HCT116 (cell line): ENCODE results near the gene ARHGAP10.

Source experiments
- ATF3 ChIP-seq: IDR thresholded peaks from 2 replicates; pipeline ENCODE4 v1.6.1; 2012
- CEBPB ChIP-seq: IDR thresholded peaks from 2 replicates; pipeline ENCODE4 v1.6.1; 2012; ENCODE audit warnings: low read depth
- EZH2 ChIP-seq: fragments of 200-600 bp; sonication (generic); IDR thresholded peaks from 2 replicates; pipeline ENCODE4 v1.6.1; 2017; ENCODE audit warnings: antibody characterized with exemption, mixed run types
- POLR2A ChIP-seq: IDR thresholded peaks from 2 replicates; pipeline ENCODE4 v1.7.0; 2011; ENCODE audit warnings: borderline replicate concordance; ENCODE audit not compliant: insufficient read depth, insufficient read length; ENCODE audit errors: extremely low read depth
- SIN3A ChIP-seq: IDR thresholded peaks from 2 replicates; pipeline ENCODE4 v1.6.1; 2012; ENCODE audit warnings: low read depth
- TCF7L2 ChIP-seq: IDR thresholded peaks from 2 replicates; pipeline ENCODE4 v1.7.0; 2011; ENCODE audit warnings: borderline replicate concordance, inconsistent platforms; ENCODE audit not compliant: insufficient read depth, insufficient read length; ENCODE audit errors: extremely low read depth
- TF ChIP-seq, protein P1 (sequence below), 3 experiments: fragments of 200-600 bp in 1 of 3; sonication (generic) in 1 of 3; IDR thresholded peaks in 2 of 3; conservative IDR thresholded peaks in 1 of 3; 2 replicates each; pipeline ENCODE4 v1.5.1; 2012 to 2017; ENCODE audit warnings: low read depth in 2 of 3, low read length in 2 of 3, antibody characterized with exemption in 1 of 3, borderline replicate concordance in 1 of 3, control low read depth in 1 of 3, mild to moderate bottlenecking in 1 of 3, mixed read lengths in 1 of 3, mixed run types in 1 of 3, moderate library complexity in 1 of 3; ENCODE audit not compliant: insufficient read depth in 1 of 3

DNA sequence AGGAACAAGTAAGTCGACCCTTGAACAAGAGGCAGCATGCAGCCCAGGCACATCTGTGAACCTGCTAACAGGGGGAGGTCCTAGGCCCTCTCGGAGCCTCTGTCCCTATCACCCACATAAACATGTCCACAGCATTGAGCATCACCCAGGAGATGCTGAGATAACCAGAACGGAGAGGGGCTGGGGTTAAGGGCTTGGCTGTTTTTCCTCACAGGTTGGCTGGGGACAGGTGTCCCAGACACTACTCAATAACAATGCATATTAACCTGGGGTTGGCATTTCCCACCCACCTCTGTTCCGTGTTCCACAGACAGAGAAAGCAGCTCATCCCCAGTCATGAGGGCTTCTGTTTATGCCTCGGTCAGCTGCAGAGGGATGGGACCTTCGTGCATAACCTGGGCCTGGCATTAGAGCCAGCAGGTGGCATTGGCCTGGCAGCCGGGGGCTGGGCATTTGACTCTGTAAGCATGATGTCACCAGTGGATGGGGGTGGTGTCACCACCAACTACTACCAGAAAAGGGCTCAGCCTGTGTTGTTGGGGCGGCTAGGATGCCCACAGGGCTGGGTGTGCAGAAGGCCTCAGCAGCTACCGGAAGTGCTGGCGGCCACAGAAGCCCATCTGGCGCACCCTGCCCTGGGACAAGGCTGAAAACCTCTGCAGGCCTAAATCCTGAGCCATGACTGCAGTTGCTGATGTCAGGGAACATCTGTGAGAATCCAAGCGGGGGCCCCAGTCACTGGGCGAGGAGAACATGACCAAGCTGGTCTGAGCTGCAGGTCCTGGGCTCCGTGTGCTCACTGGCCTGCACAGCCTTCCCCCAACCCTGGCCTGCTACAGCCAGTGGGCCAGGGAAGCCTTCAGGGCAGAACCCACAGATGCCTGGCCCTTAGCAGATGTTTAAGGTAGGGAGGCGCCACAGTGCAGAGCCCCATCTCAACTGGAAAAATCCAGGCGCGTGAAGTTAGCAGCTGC, 358.9 kb downstream of the ARHGAP10 start:
- TF ChIP-seq CEBPB (no peak), SIN3A (no peak), POLR2A (no peak), TCF7L2 (no peak), EZH2 (no peak), ATF3 (no peak)
- TF ChIP-seq, protein P1, sequence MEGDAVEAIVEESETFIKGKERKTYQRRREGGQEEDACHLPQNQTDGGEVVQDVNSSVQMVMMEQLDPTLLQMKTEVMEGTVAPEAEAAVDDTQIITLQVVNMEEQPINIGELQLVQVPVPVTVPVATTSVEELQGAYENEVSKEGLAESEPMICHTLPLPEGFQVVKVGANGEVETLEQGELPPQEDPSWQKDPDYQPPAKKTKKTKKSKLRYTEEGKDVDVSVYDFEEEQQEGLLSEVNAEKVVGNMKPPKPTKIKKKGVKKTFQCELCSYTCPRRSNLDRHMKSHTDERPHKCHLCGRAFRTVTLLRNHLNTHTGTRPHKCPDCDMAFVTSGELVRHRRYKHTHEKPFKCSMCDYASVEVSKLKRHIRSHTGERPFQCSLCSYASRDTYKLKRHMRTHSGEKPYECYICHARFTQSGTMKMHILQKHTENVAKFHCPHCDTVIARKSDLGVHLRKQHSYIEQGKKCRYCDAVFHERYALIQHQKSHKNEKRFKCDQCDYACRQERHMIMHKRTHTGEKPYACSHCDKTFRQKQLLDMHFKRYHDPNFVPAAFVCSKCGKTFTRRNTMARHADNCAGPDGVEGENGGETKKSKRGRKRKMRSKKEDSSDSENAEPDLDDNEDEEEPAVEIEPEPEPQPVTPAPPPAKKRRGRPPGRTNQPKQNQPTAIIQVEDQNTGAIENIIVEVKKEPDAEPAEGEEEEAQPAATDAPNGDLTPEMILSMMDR (IDR thresholded peaks at IDR 0.05 in 2 of 3, conservative IDR thresholded peaks at IDR 0.05 in 1 of 3; ENCODE audit: borderline replicate concordance in 1 of 3, insufficient read depth in 1 of 3, low read depth in 2 of 3, low read length in 2 of 3), result no peak
